HG03521 (cell line): ENCODE results near the gene PRDM16.

Experiments used
- ATAC-seq: cut with Tn5 transposase; IDR thresholded peaks from one replicate; pipeline ENCODE4 v1.9.1; 2021; ENCODE audit warnings: mild to moderate bottlenecking, moderate library complexity; ENCODE audit not compliant: unreplicated experiment

The PRDM16 gene

GRCh38 chr1:3345792-3346191 is 276.8 kb downstream of the PRDM16 start:
- ATAC-seq, result no peak

- ATAC-seq, result no peak
These were observed 277.5 kb downstream of the PRDM16 start for GRCh38 chr1:3346478-3346877.

GRCh38 chr1:3347257-3348020 is 278.4 kb downstream of the PRDM16 start:
- ATAC-seq, result no peak

- no peak for ATAC-seq
These were observed 279.3 kb downstream of the PRDM16 start for GRCh38 chr1:3348196-3348865.

GRCh38 chr1:3349161-3349967 is 280.4 kb downstream of the PRDM16 start:
- no peak for ATAC-seq

- no peak for ATAC-seq
These were observed 280.9 kb downstream of the PRDM16 start for GRCh38 chr1:3349968-3350299.

GRCh38 chr1:3350506-3351261 is 281.7 kb downstream of the PRDM16 start:
- ATAC-seq, result no peak

GRCh38 chr1:3351449-3352298 is 282.7 kb downstream of the PRDM16 start:
- no peak for ATAC-seq

GRCh38 chr1:3352299-3352951 is 283.4 kb downstream of the PRDM16 start:
- no peak for ATAC-seq

- no peak for ATAC-seq
These were observed 283.9 kb downstream of the PRDM16 start for GRCh38 chr1:3352952-3353331.

GRCh38 chr1:3353876-3354275 is 284.9 kb downstream of the PRDM16 start:
- no peak for ATAC-seq

- ATAC-seq, result no peak
These were observed 286.1 kb downstream of the PRDM16 start for GRCh38 chr1:3355089-3355488.

GRCh38 chr1:3355894-3356826 is 287.2 kb downstream of the PRDM16 start:
- ATAC-seq, result no peak

- no peak for ATAC-seq
These were observed 287.9 kb downstream of the PRDM16 start for GRCh38 chr1:3356827-3357460.

- ATAC-seq, result no peak
These were observed 288.7 kb downstream of the PRDM16 start for GRCh38 chr1:3357526-3358297.

- ATAC-seq, result no peak
These were observed 290.3 kb downstream of the PRDM16 start for GRCh38 chr1:3359351-3359750.

- no peak for ATAC-seq
These were observed 290.9 kb downstream of the PRDM16 start for GRCh38 chr1:3359756-3360440.
